Stimulated activated CD4-positive, alpha-beta T cell treated with anti-CD3 and anti-CD28 coated beads, TNF-alpha, amount 100 ng/mL, for 1 hour (primary cell): ENCODE measurements around the gene ARHGEF39.
A peak's percentile ranks its signal among the peaks of the same experiment; 100 is the strongest.
"Not testable (repeated sequence)": the region's sequence is repeated elsewhere in the genome, so short reads cannot be mapped to it uniquely, and the experiment has no call there.

Experiments
- DNase-seq, 3 donors: peaks; one replicate each; pipeline ENCODE4 v3.0.0-alpha.2; 2020; ENCODE audit warnings: low read depth in 3 of 3, low spot score in 1 of 3

The ARHGEF39 gene

GRCh38 chr9:35652829-35653209 lies 12.2 kb downstream of the ARHGEF39 start:
- DNase-seq = no peak

- DNase-seq = no peak
These were observed 12.8 kb downstream of the ARHGEF39 start for GRCh38 chr9:35651956-35652828.

GRCh38 chr9:35650341-35651158 lies 14.4 kb downstream of the ARHGEF39 start, which contains the start of gene SIT1:
TSS of gene SIT1 (minus strand) at chr9:35650931. CDS start at chr9:35650853, 78 bp downstream.
- no peak for DNase-seq

GRCh38 chr9:35649431-35650340 lies 15.3 kb downstream of the ARHGEF39 start:
- peak in 1 of 3 donors; percentile 38 for DNase-seq

GRCh38 chr9:35646533-35647265 lies 18.3 kb downstream of the ARHGEF39 start:
- peak; percentile 72 to 91 (median 85) for DNase-seq

- no peak for DNase-seq
These were observed 18.9 kb downstream of the ARHGEF39 start for GRCh38 chr9:35646153-35646532.

- not testable (repeated sequence) for DNase-seq
These were observed 19.3 kb downstream of the ARHGEF39 start for GRCh38 chr9:35645736-35646135.

GRCh38 chr9:35643046-35643445 lies 21.9 kb downstream of the ARHGEF39 start:
- DNase-seq = no peak

- not testable (repeated sequence) for DNase-seq
These were observed 23.5 kb downstream of the ARHGEF39 start for GRCh38 chr9:35641478-35641877.

GRCh38 chr9:35640431-35640830 lies 24.6 kb downstream of the ARHGEF39 start:
- not testable (repeated sequence) for DNase-seq

- no peak for DNase-seq
These were observed 25.4 kb downstream of the ARHGEF39 start for GRCh38 chr9:35639631-35640030.

GRCh38 chr9:35639225-35639624 lies 25.8 kb downstream of the ARHGEF39 start:
- not testable (repeated sequence) for DNase-seq

- not testable (repeated sequence) for DNase-seq
These were observed 26.2 kb downstream of the ARHGEF39 start for GRCh38 chr9:35638751-35639150.

GRCh38 chr9:35637427-35637955 lies 27.5 kb downstream of the ARHGEF39 start:
- DNase-seq = not testable (repeated sequence)

GRCh38 chr9:35636877-35637246 lies 28.1 kb downstream of the ARHGEF39 start:
- DNase-seq = not testable (repeated sequence)

GRCh38 chr9:35636135-35636876 lies 28.7 kb downstream of the ARHGEF39 start:
- no peak for DNase-seq

GRCh38 chr9:35635730-35636129 lies 29.3 kb downstream of the ARHGEF39 start:
- no peak for DNase-seq

GRCh38 chr9:35629597-35629996 lies 35.4 kb downstream of the ARHGEF39 start:
- DNase-seq = no peak

GRCh38 chr9:35628389-35628991 lies 36.5 kb downstream of the ARHGEF39 start:
- DNase-seq = no peak
